ENCODE measurements around the gene ADH4.

Gene ADH4

DNA sequence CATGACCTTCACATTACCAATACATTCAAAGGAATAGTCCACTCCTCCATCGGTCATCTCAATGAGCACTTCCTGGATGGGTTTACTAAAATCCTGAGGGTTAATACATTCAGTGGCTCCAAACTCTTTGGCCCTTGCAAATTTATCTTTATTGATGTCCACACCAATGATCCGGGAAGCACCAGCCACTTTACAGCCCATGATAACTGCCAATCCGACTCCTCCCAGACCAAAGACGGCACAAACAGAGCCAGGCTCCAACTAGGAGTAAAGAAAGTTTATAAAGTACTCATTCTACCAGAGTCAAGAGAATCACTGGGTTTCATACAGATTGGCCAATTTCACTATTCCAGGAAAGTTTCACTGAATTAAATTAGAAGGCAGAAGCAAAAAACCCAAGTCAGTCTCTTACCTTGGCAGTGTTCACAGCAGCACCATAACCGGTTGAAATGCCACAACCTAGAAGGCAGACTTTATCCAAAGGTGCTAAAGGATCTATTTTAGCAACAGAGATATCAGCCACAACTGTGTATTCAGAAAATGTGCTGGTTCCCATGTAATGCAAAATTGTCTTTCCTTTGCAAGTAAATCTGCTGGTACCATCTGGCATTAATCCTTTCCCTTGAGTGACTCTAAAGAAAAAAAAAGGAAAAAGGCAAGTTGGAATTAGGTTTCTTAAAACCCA is 67.7 kb downstream of the ADH4 start:
- peaks cover 75% of the 10 kb centered on the region for H3K36me3 ChIP-seq
- H3K27me3 ChIP-seq (ENCODE audit: insufficient read depth, low read depth, severe bottlenecking): no peaks in the 10 kb centered on the region
- no peaks in the 10 kb centered on the region for H3K9me3 ChIP-seq (ENCODE audit: severe bottlenecking)
- H3K4me3 ChIP-seq (ENCODE audit: low read depth, low read length): no peak overlapping the region
- DNase-seq: no peak
- TF ChIP-seq, protein P1, sequence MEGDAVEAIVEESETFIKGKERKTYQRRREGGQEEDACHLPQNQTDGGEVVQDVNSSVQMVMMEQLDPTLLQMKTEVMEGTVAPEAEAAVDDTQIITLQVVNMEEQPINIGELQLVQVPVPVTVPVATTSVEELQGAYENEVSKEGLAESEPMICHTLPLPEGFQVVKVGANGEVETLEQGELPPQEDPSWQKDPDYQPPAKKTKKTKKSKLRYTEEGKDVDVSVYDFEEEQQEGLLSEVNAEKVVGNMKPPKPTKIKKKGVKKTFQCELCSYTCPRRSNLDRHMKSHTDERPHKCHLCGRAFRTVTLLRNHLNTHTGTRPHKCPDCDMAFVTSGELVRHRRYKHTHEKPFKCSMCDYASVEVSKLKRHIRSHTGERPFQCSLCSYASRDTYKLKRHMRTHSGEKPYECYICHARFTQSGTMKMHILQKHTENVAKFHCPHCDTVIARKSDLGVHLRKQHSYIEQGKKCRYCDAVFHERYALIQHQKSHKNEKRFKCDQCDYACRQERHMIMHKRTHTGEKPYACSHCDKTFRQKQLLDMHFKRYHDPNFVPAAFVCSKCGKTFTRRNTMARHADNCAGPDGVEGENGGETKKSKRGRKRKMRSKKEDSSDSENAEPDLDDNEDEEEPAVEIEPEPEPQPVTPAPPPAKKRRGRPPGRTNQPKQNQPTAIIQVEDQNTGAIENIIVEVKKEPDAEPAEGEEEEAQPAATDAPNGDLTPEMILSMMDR (IDR thresholded peaks at IDR 0.05; ENCODE audit: low read depth, low read length): no peak
- H3K27ac ChIP-seq: peak overlapping the region; percentile 29

DNA sequence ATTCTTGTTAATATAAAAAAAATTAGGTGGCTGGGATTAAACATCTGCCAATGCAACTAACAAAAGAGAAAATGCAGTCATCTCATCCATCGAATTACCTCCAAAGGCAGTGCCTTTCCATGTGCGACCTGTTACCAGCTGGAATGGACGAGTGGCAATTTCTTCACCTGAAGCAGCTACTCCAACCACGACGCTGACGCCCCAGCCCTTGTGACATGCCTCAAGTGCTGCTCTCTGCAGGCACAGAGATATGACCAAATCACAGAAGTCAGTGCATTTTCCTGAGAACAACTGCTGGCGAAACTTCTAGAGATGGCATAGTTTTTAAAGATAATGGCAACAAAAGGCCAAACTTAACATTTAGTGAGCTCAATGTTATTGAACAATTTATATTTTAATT is 69.3 kb downstream of the ADH4 start:
- TF ChIP-seq, protein P1 (IDR thresholded peaks at IDR 0.05; ENCODE audit: low read depth, low read length): no peak
- no peak for DNase-seq
- H3K27ac ChIP-seq: no peak overlapping the region
- H3K27me3 ChIP-seq (ENCODE audit: insufficient read depth, low read depth, severe bottlenecking): no peaks in the 10 kb centered on the region
- no peaks in the 10 kb centered on the region for H3K9me3 ChIP-seq (ENCODE audit: severe bottlenecking)
- H3K4me3 ChIP-seq (ENCODE audit: low read depth, low read length): no peak overlapping the region
- H3K36me3 ChIP-seq: peaks cover 72% of the 10 kb centered on the region
